MCF 10A (cell line): ENCODE data around the gene ZDHHC18. TPM values are rescaled to one million over a fixed set of nuclear protein-coding genes. Genes with fewer than 3 reads are reported as not detected.

Experiments used
- BruUV-seq: library from RNA; stranded (reverse); fragments of 400-500 nt; replicated peaks from 2 replicates; lab custom pipeline; 2021; lab: Mats Ljungman, UMichigan
- CTCF ChIA-PET: fragments of 300-600 bp; sonication (Branson Sonifier 250); formaldehyde crosslinking; extraction: SDS; loops from one replicate; lab custom pipeline; 2021; ENCODE audit warnings: antibody characterized with exemption, inconsistent platforms; lab: Yijun Ruan, JAX
- POLR2A ChIA-PET: fragments of 300-600, 350-650 bp; sonication (Branson Sonifier 250); formaldehyde crosslinking; extraction: SDS; loops from one replicate; lab custom pipeline; 2020; ENCODE audit warnings: antibody characterized with exemption, inconsistent platforms; lab: Yijun Ruan, JAX
- DNase-seq: peaks from one replicate; pipeline ENCODE4 v3.0.0-alpha.2; 2018; ENCODE audit not compliant: unreplicated experiment
- H3K27ac Mint-ChIP-seq: one replicate; pipeline ENCODE4 v1.8.0; 2022; ENCODE audit warnings: mild to moderate bottlenecking, low read depth, mixed read lengths; ENCODE audit not compliant: unreplicated experiment
- H3K27me3 Mint-ChIP-seq: one replicate; pipeline ENCODE4 v1.8.0; 2022; ENCODE audit warnings: mixed read lengths; ENCODE audit not compliant: insufficient read depth, unreplicated experiment
- H3K36me3 Mint-ChIP-seq: one replicate; pipeline ENCODE4 v1.8.0; 2022; ENCODE audit warnings: mild to moderate bottlenecking, moderate library complexity, mixed read lengths; ENCODE audit not compliant: insufficient read depth, unreplicated experiment
- H3K4me1 Mint-ChIP-seq: one replicate; pipeline ENCODE4 v1.8.0; 2022; ENCODE audit warnings: mixed read lengths; ENCODE audit not compliant: insufficient read depth, unreplicated experiment
- H3K4me3 Mint-ChIP-seq: one replicate; pipeline ENCODE4 v1.8.0; 2022; ENCODE audit warnings: mild to moderate bottlenecking, moderate library complexity, mixed read lengths; ENCODE audit not compliant: unreplicated experiment
- H3K9me3 Mint-ChIP-seq: one replicate; pipeline ENCODE4 v1.8.0; 2022; ENCODE audit warnings: mixed read lengths; ENCODE audit not compliant: unreplicated experiment
- intact Hi-C: fragments of 100-400 bp; cut with micrococcal nuclease; formaldehyde crosslinking; loops from 2 replicates; pipeline ENCODE4 v1.14.1; 2022
- total RNA-seq: library from RNA; stranded (reverse); gene quantifications from 2 replicates; pipeline ENCODE4 v1.2.3, GENCODE V29; 2022
- TF ChIP-seq, protein P1 (sequence below): fragments of 200-600 bp; IDR thresholded peaks from one replicate; pipeline ENCODE4 v1.8.0; 2022; ENCODE audit warnings: antibody characterized with exemption, mild to moderate bottlenecking; ENCODE audit not compliant: unreplicated experiment

Gene ZDHHC18
- total RNA-seq, 1 experiment from 2014 or later: 14.0 TPM

GRCh38 chr1:26829184-26829911, 2.9 kb downstream of the ZDHHC18 start:
- POLR2A ChIA-PET: interaction anchor here (0.6 to 1.9 kb wide), 4 partner anchors 36 to 131 kb away, joined by 3 to 6 read pairs (median 4); no protein-coding TSS in a partner anchor
- TF ChIP-seq, protein P1, sequence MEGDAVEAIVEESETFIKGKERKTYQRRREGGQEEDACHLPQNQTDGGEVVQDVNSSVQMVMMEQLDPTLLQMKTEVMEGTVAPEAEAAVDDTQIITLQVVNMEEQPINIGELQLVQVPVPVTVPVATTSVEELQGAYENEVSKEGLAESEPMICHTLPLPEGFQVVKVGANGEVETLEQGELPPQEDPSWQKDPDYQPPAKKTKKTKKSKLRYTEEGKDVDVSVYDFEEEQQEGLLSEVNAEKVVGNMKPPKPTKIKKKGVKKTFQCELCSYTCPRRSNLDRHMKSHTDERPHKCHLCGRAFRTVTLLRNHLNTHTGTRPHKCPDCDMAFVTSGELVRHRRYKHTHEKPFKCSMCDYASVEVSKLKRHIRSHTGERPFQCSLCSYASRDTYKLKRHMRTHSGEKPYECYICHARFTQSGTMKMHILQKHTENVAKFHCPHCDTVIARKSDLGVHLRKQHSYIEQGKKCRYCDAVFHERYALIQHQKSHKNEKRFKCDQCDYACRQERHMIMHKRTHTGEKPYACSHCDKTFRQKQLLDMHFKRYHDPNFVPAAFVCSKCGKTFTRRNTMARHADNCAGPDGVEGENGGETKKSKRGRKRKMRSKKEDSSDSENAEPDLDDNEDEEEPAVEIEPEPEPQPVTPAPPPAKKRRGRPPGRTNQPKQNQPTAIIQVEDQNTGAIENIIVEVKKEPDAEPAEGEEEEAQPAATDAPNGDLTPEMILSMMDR: no peak
- no peak for DNase-seq
- H3K36me3 Mint-ChIP-seq: peaks cover 3% of the 10 kb centered on the region
- CTCF ChIA-PET: interaction anchor here (0.8 to 1.9 kb wide), 3 partner anchors 68 to 228 kb away, joined by 3 to 6 read pairs (median 4); no protein-coding TSS in a partner anchor
- H3K9me3 Mint-ChIP-seq: no peaks in the 10 kb centered on the region
- intact Hi-C loops: no loop called here
- no peaks in the 10 kb centered on the region for H3K27me3 Mint-ChIP-seq
- no peak overlapping the region for H3K27ac Mint-ChIP-seq
- no TSS peak for BruUV-seq
- peaks cover 20% of the 10 kb centered on the region for H3K4me1 Mint-ChIP-seq
- H3K4me3 Mint-ChIP-seq: peak overlapping the region; percentile 14

GRCh38 chr1:26831059-26831458, 4.6 kb downstream of the ZDHHC18 start:
- ChIA-PET POLR2A (interaction anchor here (1.9 kb wide), 1 partner anchor 34 kb away, joined by 6 read pairs; no protein-coding TSS in a partner anchor), CTCF (interaction anchor here (0.6 to 1.9 kb wide), 3 partner anchors 21 to 229 kb away, joined by 3 to 6 read pairs (median 5); no protein-coding TSS in a partner anchor)
- Mint-ChIP-seq H3K4me1 (peaks cover 20% of the 10 kb centered on the region), H3K9me3 (no peaks in the 10 kb centered on the region), H3K36me3 (peaks cover 12% of the 10 kb centered on the region), H3K27ac (no peak overlapping the region), H3K27me3 (no peaks in the 10 kb centered on the region), H3K4me3 (no peak overlapping the region)
- TF ChIP-seq, protein P1: no peak
- intact Hi-C loops: no loop called here
- BruUV-seq: no TSS peak
- no peak for DNase-seq

- intact Hi-C loops: no loop called here
- TF ChIP-seq, protein P1: no peak
- BruUV-seq: no TSS peak
- H3K27me3 Mint-ChIP-seq: no peaks in the 10 kb centered on the region
- no peak overlapping the region for H3K27ac Mint-ChIP-seq
- ChIA-PET CTCF (interaction anchor here (1.3 to 1.9 kb wide), 3 partner anchors 16 to 230 kb away, joined by 3 to 6 read pairs (median 5); no protein-coding TSS in a partner anchor), POLR2A (interaction anchor here (1.1 to 1.9 kb wide), 2 partner anchors 34 to 68 kb away, joined by 5 to 6 read pairs; partner anchors contain the start of gene GPATCH3)
- peaks cover 12% of the 10 kb centered on the region for H3K36me3 Mint-ChIP-seq
- no peaks in the 10 kb centered on the region for H3K9me3 Mint-ChIP-seq
- no peak overlapping the region for H3K4me3 Mint-ChIP-seq
- no peak for DNase-seq
- peaks cover 20% of the 10 kb centered on the region for H3K4me1 Mint-ChIP-seq
These were observed 5.2 kb downstream of the ZDHHC18 start for GRCh38 chr1:26831546-26832248.
